ENCODE results near the gene ZNF724. TPM values are rescaled to one million over a fixed set of nuclear protein-coding genes. Genes with fewer than 3 reads are reported as not detected.

ZNF724 gene
- total and polyA plus RNA-seq, 10 of the 15 experiments (the other 5 are each of a cell fraction or from before 2014, with no cell fraction given), result 0.71 to 14.7 (median 4.2) TPM

DNA sequence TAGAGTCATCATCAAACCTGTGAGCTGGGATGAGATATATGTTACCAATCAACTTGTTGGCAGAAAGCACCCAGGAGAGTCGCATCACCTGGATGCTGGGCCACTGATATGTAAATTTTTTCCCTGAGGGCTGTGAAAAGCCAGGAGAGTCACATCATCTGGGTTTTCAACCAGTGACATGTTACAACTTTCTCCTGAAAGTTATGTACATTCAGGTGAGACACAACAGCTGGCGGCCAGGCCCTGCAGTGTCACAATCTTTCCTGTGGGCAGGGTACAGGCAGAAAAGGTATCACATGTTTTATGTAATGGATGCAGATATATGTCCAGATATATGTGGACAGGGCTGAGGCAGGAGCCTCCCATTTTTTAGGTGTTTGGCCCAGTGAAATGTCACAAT, 13.2 kb upstream of the ZNF724 start:
- FAIRE-seq (no peak), ATAC-seq (no peak), DNase-seq (ENCODE audit: low read depth, low spot score) (no peak)
- intact Hi-C loops (cut with micrococcal nuclease; ENCODE audit: unreplicated experiment) (no loop called here), in situ Hi-C loops (cut with MboI) (no loop called here)
- Histone ChIP-seq H4K20me1 (ENCODE audit: control insufficient read depth, insufficient read depth) (no peaks in the 10 kb centered on the region), H3K4me1 (ENCODE audit: control insufficient read depth, insufficient read depth, low read length) (no peaks in the 10 kb centered on the region), H3K4me2 (ENCODE audit: control insufficient read depth, insufficient read depth) (no peak overlapping the region), H3K27ac (ENCODE audit: control insufficient read depth, insufficient read depth) (no peak overlapping the region), H3K79me2 (ENCODE audit: control insufficient read depth, insufficient read depth, low read length) (no peaks in the 10 kb centered on the region), H3K27me3 (replicated peaks in 1 of 2; ENCODE audit: control insufficient read depth in 2 of 2, insufficient read depth in 2 of 2, low read length in 1 of 2) (no peaks in the 10 kb centered on the region), H3K4me3 (no peak overlapping the region), H3K9ac (ENCODE audit: control insufficient read depth, insufficient read depth, low read length) (no peak overlapping the region), H3K36me3 (ENCODE audit: control insufficient read depth in 2 of 2, insufficient read depth in 2 of 2, low read length in 1 of 2) (peaks cover 0 to 14% of the 10 kb centered on the region in 2 experiments; a peak in 3 of 4 replicates), H2AFZ (ENCODE audit: control insufficient read depth, low read depth, low read length) (no peak overlapping the region), H3K9me3 (replicated peaks; ENCODE audit: control insufficient read depth, insufficient read depth, low read length) (no peaks in the 10 kb centered on the region; the same call in 2 of the 3 replicates)
- SMC1A ChIA-PET (ENCODE audit: uncharacterized antibody, unreplicated experiment), result no interaction called here
- CTCF ChIA-PET, result no interaction called here
- RAD21 ChIA-PET (ENCODE audit: unreplicated experiment), result no interaction called here
- POLR2A ChIA-PET, result no interaction called here
- BruUV-seq (replicated peaks), result no TSS peak
- whole genome bisulfite sequencing (ENCODE audit: insufficient coverage, insufficient replicate concordance, low lambda C conversion rate, missing lambda C conversion rate), result 66% methylated on average over 2 of the region's 2 CpGs
- TF ChIP-seq, protein P1, sequence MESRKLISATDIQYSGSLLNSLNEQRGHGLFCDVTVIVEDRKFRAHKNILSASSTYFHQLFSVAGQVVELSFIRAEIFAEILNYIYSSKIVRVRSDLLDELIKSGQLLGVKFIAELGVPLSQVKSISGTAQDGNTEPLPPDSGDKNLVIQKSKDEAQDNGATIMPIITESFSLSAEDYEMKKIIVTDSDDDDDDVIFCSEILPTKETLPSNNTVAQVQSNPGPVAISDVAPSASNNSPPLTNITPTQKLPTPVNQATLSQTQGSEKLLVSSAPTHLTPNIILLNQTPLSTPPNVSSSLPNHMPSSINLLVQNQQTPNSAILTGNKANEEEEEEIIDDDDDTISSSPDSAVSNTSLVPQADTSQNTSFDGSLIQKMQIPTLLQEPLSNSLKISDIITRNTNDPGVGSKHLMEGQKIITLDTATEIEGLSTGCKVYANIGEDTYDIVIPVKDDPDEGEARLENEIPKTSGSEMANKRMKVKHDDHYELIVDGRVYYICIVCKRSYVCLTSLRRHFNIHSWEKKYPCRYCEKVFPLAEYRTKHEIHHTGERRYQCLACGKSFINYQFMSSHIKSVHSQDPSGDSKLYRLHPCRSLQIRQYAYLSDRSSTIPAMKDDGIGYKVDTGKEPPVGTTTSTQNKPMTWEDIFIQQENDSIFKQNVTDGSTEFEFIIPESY (IDR thresholded peaks at IDR 0.05), result no peak
- TF ChIP-seq, protein P2, sequence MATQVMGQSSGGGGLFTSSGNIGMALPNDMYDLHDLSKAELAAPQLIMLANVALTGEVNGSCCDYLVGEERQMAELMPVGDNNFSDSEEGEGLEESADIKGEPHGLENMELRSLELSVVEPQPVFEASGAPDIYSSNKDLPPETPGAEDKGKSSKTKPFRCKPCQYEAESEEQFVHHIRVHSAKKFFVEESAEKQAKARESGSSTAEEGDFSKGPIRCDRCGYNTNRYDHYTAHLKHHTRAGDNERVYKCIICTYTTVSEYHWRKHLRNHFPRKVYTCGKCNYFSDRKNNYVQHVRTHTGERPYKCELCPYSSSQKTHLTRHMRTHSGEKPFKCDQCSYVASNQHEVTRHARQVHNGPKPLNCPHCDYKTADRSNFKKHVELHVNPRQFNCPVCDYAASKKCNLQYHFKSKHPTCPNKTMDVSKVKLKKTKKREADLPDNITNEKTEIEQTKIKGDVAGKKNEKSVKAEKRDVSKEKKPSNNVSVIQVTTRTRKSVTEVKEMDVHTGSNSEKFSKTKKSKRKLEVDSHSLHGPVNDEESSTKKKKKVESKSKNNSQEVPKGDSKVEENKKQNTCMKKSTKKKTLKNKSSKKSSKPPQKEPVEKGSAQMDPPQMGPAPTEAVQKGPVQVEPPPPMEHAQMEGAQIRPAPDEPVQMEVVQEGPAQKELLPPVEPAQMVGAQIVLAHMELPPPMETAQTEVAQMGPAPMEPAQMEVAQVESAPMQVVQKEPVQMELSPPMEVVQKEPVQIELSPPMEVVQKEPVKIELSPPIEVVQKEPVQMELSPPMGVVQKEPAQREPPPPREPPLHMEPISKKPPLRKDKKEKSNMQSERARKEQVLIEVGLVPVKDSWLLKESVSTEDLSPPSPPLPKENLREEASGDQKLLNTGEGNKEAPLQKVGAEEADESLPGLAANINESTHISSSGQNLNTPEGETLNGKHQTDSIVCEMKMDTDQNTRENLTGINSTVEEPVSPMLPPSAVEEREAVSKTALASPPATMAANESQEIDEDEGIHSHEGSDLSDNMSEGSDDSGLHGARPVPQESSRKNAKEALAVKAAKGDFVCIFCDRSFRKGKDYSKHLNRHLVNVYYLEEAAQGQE (IDR thresholded peaks at IDR 0.05; ENCODE audit: low read depth, low read length), result no peak
- TF ChIP-seq ESRRA (IDR thresholded peaks at IDR 0.05; ENCODE audit: low read length), result no peak
